ENCODE data around the gene CCDC183. TPM values are rescaled to one million over a fixed set of nuclear protein-coding genes. Genes with fewer than 3 reads are reported as not detected.
"Not testable (repeated sequence)": the region's sequence is repeated elsewhere in the genome, so short reads cannot be mapped to it uniquely, and the experiment has no call there.

CCDC183 gene
- total and polyA plus RNA-seq, 8 donors: 0.44 to 11.7 (median 10.0) TPM; not detected in 1

DNA sequence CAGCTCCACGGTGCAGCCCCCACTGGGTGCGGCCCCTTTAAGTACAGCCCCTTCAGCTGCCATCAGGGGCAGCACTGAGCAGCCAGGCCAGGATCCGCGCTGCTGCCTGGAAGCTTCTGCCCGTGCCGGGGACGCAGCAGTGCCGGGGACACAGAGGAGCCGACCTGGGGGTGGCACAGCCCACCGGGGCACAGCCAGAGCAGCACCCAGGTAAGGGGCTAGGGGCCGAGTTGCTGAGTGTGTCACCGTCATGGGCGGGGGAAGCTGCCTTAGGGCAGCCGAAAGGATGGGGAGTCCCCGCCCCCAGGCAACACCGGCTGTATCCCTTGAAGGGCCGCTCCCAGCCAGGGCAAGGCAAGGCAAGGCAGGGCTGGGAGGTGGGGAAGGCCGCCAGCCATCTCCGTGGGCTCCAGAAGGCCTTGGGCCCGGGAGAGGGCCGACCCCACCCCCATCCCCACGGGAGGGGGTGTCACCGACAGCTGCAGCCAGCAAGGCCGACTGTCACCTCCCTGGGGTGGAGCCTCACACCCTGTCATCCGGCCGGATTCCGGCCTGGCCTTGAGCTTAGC is 46.3 kb downstream of the CCDC183 start, which contains the start of gene AJM1:
TSS of gene AJM1 (plus strand) at position 99 of the 569 bp plus-strand sequence. CDS start 1,937 bp downstream, outside the sequence.
- Histone ChIP-seq H3K4me3 (peak within 1 kb of the TSS; percentile 14 to 46), H3K27me3 (peaks cover 33 to 49% of the 10 kb centered on the region in 2 donors), H3K4me1 (peaks cover 25 to 51% of the 10 kb centered on the region in 2 donors), H3K36me3 (peaks cover 0 to 36% of the 10 kb centered on the region in 2 donors)
- peak; percentile 78 for ATAC-seq
- DNase-seq: peak; percentile 69 to 91 (median 78)
- intact Hi-C loops (cut with DNase I); H3K27ac ChIP-seq; H3K9me3 ChIP-seq: not testable (repeated sequence)
- TF ChIP-seq, protein P1, sequence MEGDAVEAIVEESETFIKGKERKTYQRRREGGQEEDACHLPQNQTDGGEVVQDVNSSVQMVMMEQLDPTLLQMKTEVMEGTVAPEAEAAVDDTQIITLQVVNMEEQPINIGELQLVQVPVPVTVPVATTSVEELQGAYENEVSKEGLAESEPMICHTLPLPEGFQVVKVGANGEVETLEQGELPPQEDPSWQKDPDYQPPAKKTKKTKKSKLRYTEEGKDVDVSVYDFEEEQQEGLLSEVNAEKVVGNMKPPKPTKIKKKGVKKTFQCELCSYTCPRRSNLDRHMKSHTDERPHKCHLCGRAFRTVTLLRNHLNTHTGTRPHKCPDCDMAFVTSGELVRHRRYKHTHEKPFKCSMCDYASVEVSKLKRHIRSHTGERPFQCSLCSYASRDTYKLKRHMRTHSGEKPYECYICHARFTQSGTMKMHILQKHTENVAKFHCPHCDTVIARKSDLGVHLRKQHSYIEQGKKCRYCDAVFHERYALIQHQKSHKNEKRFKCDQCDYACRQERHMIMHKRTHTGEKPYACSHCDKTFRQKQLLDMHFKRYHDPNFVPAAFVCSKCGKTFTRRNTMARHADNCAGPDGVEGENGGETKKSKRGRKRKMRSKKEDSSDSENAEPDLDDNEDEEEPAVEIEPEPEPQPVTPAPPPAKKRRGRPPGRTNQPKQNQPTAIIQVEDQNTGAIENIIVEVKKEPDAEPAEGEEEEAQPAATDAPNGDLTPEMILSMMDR (IDR thresholded peaks at IDR 0.05): peak; percentile 86 to 90

DNA sequence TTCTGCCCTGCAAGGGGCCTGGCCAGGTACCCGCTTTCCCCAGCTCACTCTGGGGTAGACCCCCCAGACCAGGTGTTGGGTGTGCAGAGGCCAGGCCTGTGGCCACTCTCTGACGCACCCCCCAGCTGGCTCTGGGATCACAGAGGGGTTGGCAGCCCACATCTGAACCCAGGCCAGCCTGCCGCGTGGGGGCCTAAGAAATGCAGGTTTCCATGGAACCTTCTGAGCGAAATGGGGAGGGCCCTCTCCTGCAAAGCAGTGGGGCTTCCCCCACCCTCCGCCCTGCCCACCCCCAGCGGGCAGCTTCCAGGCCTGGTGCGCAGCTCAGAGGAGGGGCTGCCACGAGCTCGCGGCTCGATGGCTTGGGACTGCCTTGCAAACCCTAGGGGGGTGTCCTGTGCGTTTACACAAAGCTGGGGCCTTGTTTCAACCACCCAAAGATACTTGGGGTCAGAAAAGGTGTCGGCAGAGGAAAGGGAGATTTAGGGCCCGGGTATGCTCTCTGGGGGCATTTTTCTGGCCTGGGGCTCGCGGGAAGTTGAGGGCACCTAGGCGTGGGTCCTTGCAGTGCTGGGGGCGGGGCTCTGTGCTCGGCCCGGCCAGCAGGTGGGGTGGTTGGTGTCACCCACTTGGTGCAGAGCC is 47.1 kb downstream of the CCDC183 start:
- ATAC-seq; intact Hi-C loops (cut with DNase I); H3K4me3 ChIP-seq; DNase-seq; H3K9me3 ChIP-seq; H3K27ac ChIP-seq: not testable (repeated sequence)
- Histone ChIP-seq H3K36me3 (peaks cover 0 to 28% of the 10 kb centered on the region in 2 donors), H3K4me1 (peaks cover 25 to 59% of the 10 kb centered on the region in 2 donors), H3K27me3 (peaks cover 33 to 58% of the 10 kb centered on the region in 2 donors)

DNA sequence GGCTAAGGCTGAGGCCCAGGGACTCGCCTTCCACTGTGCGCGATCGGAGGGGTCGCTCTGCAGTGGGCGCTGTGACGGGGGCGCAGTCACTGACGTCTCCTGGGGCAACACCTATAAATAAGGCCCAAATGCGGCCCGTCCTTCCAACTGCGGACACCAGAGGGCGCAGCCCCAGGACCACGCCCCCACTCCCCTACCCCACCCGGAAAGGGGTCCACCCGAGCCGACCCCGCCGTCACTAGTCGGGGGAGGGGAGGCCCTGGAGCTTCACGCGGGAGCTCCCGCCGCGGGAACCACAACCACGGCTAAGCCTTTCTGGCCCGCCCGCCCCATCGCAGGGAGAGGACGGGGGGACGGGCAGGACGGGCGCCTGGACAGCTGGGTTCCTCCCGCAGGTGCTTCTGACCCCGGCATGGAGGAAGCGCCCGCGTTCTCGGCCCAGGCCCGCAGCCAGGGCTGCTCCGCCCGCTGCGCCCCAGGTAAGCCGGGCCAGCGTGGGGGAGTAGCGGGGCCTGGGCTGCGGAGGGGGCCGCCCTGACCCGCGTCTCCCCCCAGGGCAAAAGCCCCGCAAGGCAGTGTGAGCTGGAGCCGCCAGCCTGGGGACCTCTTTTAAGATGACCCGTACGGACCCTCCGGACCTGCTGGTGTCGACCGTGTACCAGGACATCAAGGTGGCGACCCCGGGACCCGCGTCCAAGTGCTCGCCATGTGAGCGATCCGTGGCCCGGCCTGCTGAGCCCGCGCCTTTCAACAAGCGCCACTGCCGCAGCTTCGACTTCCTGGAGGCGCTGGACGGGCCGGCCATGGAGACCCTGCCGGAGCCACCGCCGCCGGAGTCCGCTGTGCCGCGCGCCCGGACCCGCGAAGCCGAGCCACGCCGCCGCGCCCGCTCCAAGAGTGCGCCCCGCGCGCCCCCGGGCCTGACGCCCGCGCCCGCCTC is 47.9 kb downstream of the CCDC183 start:
- H3K36me3 ChIP-seq: peaks cover 0 to 20% of the 10 kb centered on the region in 2 donors
- DNase-seq; H3K4me3 ChIP-seq; H3K27ac ChIP-seq; H3K9me3 ChIP-seq; ATAC-seq; intact Hi-C loops (cut with DNase I): not testable (repeated sequence)
- peaks cover 25 to 62% of the 10 kb centered on the region in 2 donors for H3K4me1 ChIP-seq
- TF ChIP-seq, protein P1 (IDR thresholded peaks at IDR 0.05): peak; percentile 58 to 74
- peaks cover 33 to 61% of the 10 kb centered on the region in 2 donors for H3K27me3 ChIP-seq

DNA sequence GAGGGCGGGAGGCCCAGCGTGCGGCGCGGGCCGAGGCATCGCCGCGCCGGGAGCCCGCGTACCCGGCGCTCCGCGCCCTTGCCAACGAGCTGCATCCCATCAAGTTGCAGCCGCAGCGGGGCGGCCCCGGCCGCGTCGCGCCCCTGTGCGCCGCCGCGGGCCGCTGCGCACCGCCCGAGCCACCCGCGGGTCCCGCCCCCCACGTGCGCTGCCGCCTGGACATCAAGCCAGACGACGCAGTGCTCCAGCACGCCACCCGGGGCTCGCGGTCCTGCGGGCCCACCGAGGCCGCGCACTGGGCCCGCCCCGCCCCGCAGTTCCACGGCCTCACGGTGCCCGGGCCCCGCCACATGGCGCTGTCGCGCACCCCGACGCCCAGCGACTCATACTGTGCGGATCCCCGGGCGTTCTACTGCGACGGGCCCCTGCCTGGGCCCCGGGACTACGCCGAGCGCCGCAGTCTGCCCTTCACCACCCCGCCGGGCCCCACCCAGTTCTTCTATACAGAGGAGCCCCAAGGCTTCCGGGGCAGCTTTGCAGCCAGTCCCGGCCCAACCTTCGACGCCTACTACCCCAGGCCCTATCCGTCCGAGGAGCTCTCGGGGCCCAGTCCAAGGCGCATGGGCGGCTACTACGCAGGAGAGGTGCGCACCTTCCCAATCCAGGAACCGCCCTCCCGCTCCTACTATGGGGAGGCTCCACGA is 48.8 kb downstream of the CCDC183 start:
- H3K9me3 ChIP-seq: no peaks in the 10 kb centered on the region
- H3K4me1 ChIP-seq: peaks cover 29 to 67% of the 10 kb centered on the region in 2 donors
- no peak overlapping the region for H3K27ac ChIP-seq
- DNase-seq (no peak), ATAC-seq (no peak)
- intact Hi-C loops (cut with DNase I): no loop called here
- TF ChIP-seq, protein P1 (IDR thresholded peaks at IDR 0.05): no peak
- H3K4me3 ChIP-seq: no peak overlapping the region
- peaks cover 0 to 12% of the 10 kb centered on the region in 2 donors for H3K36me3 ChIP-seq
- H3K27me3 ChIP-seq: peaks cover 33 to 61% of the 10 kb centered on the region in 2 donors
